Lung (tissue), 12 donors: ENCODE results near the gene GPHA2. TPM values are rescaled to one million over a fixed set of nuclear protein-coding genes. Genes with fewer than 3 reads are reported as not detected.

Experiments
- ATAC-seq: fragments of 200-7000 bp; cut with Tn5 transposase; one replicate; pipeline ENCODE4 v1.9.1; 2020; ENCODE audit warnings: moderate number of reproducible peaks; ENCODE audit not compliant: insufficient read depth, low FRiP score
- DNase-seq, 3 donors: peaks; one replicate each; pipeline ENCODE4 v3.0.0-alpha.2; 2013 to 2017
- H3K27ac ChIP-seq, 2 donors: one replicate each; pipeline ENCODE4 v1.5.1; 2013; ENCODE audit warnings: mild to moderate bottlenecking in 2 of 2, moderate library complexity in 2 of 2, control low read depth in 1 of 2, inconsistent platforms in 1 of 2, low read depth in 1 of 2, low read length in 1 of 2
- H3K27me3 ChIP-seq, 3 donors: one replicate each; pipeline ENCODE4 v1.5.1; 2013; ENCODE audit warnings: low read length in 2 of 3; ENCODE audit not compliant: control insufficient read depth in 3 of 3, insufficient read depth in 3 of 3
- H3K36me3 ChIP-seq, 4 donors: one replicate each; pipeline ENCODE4 v1.5.1; 2013; ENCODE audit warnings: low read length in 4 of 4, mild to moderate bottlenecking in 1 of 4, moderate library complexity in 1 of 4; ENCODE audit not compliant: control insufficient read depth in 4 of 4, insufficient read depth in 4 of 4
- H3K4me1 ChIP-seq, 5 donors: one replicate each; pipeline ENCODE4 v1.5.1; 2013; ENCODE audit warnings: low read length in 5 of 5, mild to moderate bottlenecking in 2 of 5, moderate library complexity in 1 of 5; ENCODE audit not compliant: control insufficient read depth in 5 of 5, insufficient read depth in 5 of 5
- H3K4me3 ChIP-seq: one replicate; pipeline ENCODE4 v1.5.1; 2013; ENCODE audit warnings: mild to moderate bottlenecking, control low read depth, moderate library complexity
- H3K9ac ChIP-seq, 2 donors: one replicate each; pipeline ENCODE4 v1.5.1; 2013; ENCODE audit warnings: low read length in 2 of 2, control low read depth in 1 of 2; ENCODE audit not compliant: insufficient read depth in 1 of 2
- H3K9me3 ChIP-seq, 4 donors: one replicate each; pipeline ENCODE4 v1.5.1; 2013; ENCODE audit warnings: low read length in 3 of 4, mild to moderate bottlenecking in 1 of 4, moderate library complexity in 1 of 4; ENCODE audit not compliant: control insufficient read depth in 4 of 4, insufficient read depth in 3 of 4
- CTCF ChIP-seq: IDR thresholded peaks from 2 replicates; pipeline ENCODE4 v1.5.1; 2012; ENCODE audit warnings: mild to moderate bottlenecking; ENCODE audit errors: control extremely low read depth, extremely low read depth
- WGBS, 2 donors: extraction: QIAGEN DNeasy Blood & Tissue Kit; methylation state at CpG; one replicate each; pipeline ENCODE4 v1.1.7; 2013; 5-methylcytosine and 5-hydroxymethylcytosine counted together
- polyA plus RNA-seq, 2 donors: library from polyadenylated mRNA; stranded (reverse); fragments of 200-250 nt; gene quantifications; one replicate each; pipeline ENCODE4 v1.2.1, GENCODE V29; 2013
- total RNA-seq, 2 donors: library from RNA; depleted of rRNA in 1 of 2; stranded (reverse); fragments of >200 nt in 1 of 2; gene quantifications; one replicate each; pipeline ENCODE4 v1.2.1, GENCODE V29; 2014 to 2021
- donor health status: control.
- donor health status: control.
- donor health status: Bipolar disorder and iron deficiency.
- donor health status: healthy.
- donor health status: DM: yes; HTN: yes; CAD: no.

GPHA2 gene
- total and polyA plus RNA-seq, 4 donors, result 0.19 TPM; not detected in 3

DNA sequence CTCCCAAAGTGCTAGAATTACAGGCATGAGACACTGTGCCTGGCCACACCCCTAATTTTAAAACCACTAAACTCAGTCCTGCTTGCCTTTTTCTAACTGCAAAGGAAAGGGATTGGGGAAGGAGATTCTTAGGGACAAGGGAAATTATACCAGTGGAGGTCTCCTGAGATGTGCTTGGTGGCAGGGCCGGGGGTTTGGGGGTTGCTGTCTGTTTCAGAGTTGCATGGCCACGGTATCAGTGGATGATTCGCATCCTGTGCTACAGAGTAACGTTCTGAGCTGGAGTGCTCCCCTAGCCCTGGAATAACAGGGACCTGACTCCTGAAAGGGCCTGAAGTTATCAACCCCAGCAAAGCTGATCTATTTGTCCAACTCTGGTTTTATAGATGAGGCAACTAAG lies 846 bp upstream of the GPHA2 start:
- Histone ChIP-seq H3K4me3 (no peak overlapping the region), H3K9me3 (no peaks in the 10 kb centered on the region), H3K9ac (no peak overlapping the region), H3K4me1 (peaks cover 0 to 4% (median 0%) of the 10 kb centered on the region in 5 donors), H3K27me3 (no peaks in the 10 kb centered on the region), H3K27ac (no peak overlapping the region), H3K36me3 (peaks cover 0 to 29% (median 6%) of the 10 kb centered on the region in 4 donors)
- ATAC-seq (no peak), DNase-seq (no peak)
- TF ChIP-seq CTCF, result no peak
- WGBS, 2 donors, result 75 to 83% methylated on average over 4 of the region's 4 CpGs

DNA sequence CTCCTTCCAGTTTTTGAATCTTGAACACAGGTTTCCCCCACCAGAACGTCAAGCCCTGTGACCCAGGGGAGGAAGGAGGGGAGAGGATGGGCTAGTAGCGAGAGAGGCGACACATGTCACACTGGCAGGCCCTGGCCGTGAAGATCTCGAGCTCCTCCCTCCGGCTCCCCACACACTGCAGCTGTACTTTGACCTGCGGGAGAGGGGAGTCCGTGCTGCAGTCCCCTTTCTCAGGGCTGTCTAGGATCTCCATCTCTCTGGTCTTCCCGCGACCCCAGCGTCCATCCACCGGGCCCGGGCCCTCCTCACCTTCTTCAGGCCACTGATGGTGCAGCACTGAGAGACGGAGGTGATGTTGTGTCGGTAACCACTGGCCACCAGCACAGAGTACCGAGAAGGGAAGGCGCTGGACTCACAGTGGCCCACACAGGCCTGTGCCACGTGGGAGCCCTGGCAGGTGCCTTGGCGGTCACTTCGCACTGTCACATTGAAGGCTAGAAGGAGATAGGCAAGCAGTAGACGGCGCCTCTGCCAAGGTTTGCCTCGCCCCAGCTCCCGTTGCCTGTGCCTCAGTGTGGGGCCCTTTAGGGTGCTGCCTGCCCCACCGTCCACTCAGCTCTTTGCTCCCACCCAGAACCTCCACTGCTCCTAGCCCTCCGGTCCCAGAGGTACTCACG lies 873 bp downstream of the GPHA2 start:
- no peak for TF ChIP-seq CTCF
- H3K9ac ChIP-seq, result no peak overlapping the region
- DNase-seq (no peak), ATAC-seq (no peak)
- H3K27me3 ChIP-seq, result no peaks in the 10 kb centered on the region
- 82 to 83% methylated on average over 27 of the region's 27 CpGs for WGBS, 2 donors
- H3K4me3 ChIP-seq, result no peak overlapping the region
- no peak overlapping the region for H3K27ac ChIP-seq
- no peaks in the 10 kb centered on the region for H3K9me3 ChIP-seq
- peaks cover 5 to 41% (median 11%) of the 10 kb centered on the region in 4 donors for H3K36me3 ChIP-seq
- H3K4me1 ChIP-seq, result peaks cover 0 to 4% (median 0%) of the 10 kb centered on the region in 5 donors

DNA sequence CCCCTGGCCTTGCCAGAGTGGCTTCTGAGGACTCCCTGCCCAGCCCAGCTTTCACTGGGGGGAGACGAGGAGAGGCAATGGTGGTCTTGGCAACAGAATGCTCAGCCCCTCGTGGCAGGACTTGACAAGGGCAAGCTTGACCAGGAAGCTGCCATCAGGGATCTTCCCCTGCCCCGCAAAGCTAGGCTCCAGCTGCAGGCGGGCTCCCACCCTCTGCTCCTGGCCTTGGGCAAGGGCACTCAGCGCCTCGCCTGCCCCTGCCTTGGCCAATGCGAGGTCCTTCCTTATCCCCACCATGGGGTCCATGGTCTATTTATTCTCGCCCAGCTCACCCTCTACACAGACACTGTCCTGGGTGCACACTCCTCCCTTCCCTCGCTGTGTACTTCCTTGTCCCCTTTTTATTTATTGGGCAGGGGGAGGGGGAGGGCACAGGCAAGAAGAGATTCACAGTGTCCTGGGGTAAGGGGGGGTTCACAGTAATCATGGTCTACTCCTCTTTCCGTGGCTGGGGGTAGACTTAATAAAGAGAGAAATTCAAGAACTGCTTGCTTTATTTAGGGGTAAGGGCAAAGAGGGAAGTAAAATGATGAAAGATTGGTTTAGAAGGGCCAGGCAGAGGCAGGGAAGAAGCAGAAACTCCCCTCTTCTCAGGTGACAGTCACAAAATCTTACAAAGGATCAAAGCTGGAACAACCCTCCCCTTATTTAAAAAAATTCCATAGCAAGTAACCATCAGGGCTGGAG lies 1.6 kb downstream of the GPHA2 start:
- Histone ChIP-seq H3K27ac (no peak overlapping the region), H3K4me1 (peaks cover 0 to 4% (median 0%) of the 10 kb centered on the region in 5 donors), H3K27me3 (no peaks in the 10 kb centered on the region), H3K36me3 (peaks cover 8 to 47% (median 11%) of the 10 kb centered on the region in 4 donors), H3K9ac (no peak overlapping the region), H3K9me3 (no peaks in the 10 kb centered on the region), H3K4me3 (no peak overlapping the region)
- ATAC-seq, result no peak
- 87 to 88% methylated on average over 10 of the region's 10 CpGs for WGBS, 2 donors
- no peak for DNase-seq
- no peak for TF ChIP-seq CTCF
